HG02852 (cell line): Measurements from ENCODE around the gene CNDP1.

Experiments used
- ATAC-seq: cut with Tn5 transposase; IDR thresholded peaks from one replicate; pipeline ENCODE4 v1.9.1; 2021; ENCODE audit warnings: mild to moderate bottlenecking, moderate library complexity; ENCODE audit not compliant: unreplicated experiment

The CNDP1 gene

DNA sequence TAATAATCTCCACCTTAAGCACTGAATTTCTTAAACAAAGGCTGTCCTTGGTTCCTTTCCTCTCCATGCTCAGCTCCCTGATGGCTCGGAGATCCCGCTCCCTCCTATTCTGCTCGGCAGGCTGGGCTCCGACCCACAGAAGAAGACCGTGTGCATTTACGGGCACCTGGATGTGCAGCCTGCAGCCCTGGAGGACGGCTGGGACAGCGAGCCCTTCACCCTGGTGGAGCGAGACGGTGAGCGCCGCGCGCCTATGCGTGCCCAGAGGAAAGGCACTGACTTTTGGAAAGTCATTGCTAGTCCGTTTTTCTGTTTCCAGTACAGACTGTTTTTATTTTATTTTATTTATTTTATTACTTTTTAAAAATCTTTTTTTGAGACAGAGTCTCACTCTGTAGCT, 28.5 kb upstream of the CNDP1 start:
- no peak for ATAC-seq

DNA sequence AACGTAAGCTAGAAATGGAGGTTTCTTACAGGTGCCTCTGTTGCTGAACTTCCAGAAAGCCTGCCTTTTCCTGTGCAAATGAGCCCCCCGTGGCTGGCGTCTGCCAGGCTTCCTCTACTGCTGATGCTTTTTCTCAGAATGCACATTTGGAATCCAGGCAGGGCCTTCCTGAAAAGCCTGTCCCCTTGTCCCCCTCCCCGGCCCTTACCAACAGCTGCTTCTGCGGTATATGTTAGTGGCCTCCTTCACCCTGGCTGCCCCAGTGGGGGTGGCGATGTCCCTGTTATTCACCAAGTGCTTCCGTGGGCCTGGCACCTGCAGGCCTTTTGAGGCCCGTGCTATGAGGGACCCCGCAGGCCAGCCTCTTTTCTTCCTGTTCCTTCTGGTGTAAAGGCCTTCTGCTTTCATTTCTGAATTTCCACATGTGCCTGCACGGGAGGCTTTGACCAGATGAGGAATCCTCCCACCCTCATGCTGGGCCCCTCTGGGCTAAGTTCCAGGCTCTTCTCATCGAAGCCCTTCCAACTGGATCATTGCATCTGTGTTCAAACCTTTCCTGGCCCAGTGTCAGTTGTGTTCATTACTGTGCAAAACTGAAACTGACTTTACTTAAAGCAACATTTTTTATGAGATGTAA, 27.7 kb upstream of the CNDP1 start:
- no peak for ATAC-seq

DNA sequence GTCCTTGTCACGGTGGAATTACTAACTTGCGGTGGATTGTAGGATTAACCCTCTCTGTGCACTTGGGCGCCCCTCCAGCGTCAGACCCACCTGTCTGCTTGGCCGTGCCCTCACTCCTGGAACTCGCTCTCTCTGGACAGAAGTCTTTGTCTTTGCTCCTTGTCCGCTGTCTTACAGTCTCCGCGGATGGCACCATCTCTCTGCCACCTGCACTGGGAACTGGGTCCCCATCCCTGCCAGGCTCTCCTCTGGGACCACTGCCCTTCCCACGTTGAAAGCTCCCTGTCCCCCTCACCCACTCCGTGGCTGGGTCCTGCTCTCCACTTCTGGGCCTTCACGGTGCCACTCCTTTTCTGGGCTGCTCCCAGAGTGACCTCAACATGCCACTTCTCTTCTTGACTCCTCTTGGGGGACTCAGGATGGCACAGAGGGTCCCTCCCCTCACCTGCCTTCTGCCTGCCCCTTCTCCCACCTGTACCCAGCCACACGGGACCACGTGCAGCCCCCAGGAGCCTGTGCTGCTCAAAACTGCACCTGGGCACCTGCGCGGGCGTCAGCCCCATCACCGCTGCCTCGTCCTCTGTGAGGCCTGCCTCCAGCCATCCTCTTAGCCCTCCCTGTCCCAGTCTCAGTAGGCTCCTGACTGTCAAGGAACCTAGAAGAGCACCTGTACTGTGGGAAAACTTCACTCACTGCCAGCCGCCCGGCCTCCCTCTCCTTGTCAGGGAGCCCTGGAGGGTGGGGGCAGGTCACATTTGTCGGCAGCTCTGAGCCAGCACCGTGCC, 27.0 kb upstream of the CNDP1 start:
- no peak for ATAC-seq

DNA sequence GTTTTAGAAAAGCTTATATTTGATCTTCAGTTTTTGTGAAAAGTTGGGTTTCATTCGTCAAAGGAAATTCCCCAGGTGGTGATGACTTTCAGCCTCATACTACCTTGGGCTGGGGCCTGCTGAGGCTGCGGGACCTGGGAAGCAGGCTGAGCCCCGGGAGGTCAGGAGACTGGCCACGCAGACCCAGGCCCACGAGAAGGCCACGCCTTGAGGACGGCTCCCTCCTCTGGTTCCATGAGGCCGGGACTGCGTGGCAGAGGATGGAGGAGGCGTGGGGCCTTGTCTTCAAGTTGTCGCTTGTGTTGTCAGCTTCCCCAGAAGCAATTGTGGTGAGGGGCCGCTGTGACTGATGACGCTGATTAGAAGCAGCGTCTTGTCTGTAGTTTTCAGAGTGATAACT, 26.4 kb upstream of the CNDP1 start:
- no peak for ATAC-seq

DNA sequence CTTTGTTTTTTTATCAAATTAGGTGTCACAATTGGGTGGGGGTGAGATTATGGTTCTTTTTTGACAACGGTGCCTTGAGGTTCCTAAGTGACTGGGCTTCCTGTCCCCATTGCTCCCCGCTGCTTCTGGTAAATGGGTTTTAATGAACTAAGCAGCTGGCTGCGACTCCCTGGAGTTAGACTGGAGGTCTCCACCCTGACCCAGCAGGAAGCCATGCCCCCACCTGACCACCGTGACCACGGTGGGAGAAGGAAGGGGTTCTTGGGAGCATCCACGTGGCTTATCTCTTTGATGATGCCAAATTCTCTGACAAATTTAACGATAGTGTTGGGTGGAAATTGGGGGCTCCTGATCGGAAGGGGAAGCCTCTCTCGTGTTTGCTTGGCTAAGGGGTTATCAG, 25.9 kb upstream of the CNDP1 start:
- no peak for ATAC-seq

DNA sequence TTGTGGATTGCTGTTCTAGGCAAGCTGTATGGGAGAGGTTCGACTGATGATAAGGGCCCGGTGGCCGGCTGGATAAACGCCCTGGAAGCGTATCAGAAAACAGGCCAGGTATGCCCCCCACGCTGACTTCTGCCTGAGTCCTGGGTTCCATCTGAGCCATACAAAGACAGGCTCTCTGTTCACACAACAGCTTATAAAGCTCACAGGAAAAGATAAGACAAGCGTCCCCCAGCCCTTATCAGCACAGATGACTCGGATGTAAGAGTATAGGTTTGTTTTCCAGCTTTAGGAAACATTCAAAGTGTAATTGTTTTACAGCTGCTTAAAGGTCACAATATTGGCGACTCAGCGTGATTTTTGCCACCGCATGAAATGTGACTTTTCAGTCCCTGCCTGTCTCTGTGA, 25.5 kb upstream of the CNDP1 start:
- no peak for ATAC-seq

DNA sequence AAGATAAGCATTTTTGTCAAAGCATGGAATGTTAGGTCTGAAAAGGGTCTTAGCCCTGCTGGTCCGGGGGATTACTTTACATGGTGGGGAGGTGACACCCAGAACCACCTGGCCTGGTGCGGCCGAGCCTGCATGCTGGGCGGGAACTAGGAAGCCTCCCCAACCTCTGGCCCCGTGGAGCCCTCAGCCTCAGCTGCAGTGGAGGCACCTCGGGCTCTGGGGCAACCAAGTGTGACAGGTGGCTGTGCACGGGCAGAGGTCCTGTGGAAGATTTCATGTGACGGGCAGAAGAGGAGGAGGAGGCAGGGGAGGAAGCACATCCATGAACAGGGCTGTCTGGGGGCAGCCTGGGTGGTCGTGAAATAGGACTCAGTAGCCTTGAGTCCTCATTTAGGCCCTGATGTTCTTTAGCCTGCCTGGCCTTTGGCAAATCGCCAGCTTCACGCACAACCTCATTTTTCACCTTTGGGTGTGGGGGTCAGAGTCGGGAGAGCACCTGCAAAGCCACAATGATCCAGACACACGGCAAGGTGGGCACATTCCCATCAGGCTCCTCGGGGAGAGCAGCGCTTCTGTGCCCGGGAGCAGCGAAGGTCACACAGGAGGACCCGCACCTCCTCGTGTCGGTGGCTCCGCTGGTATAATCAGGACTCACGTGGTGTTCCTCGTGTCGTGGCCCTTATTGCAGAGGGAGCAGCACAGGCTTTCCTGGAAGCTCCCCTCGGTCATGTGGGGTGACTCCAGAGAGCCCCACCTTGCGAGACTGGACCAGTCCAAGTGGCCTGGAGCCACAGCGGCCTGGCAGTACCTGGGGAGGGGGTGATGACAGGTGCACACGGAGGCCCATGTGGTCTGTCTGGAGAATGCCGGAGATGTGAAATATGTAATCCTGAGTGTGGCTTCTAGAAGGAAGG, 24.2 kb upstream of the CNDP1 start:
- no peak for ATAC-seq

DNA sequence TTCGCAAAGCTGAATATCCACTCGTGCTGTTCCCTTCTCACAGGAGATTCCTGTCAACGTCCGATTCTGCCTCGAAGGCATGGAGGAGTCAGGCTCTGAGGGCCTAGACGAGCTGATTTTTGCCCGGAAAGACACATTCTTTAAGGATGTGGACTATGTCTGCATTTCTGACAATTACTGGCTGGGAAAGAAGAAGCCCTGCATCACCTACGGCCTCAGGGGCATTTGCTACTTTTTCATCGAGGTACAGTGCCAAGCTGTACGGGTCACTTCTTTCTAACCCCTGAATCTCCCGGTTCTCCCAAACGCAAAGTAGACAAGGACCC, 23.6 kb upstream of the CNDP1 start:
- ATAC-seq, result no peak

DNA sequence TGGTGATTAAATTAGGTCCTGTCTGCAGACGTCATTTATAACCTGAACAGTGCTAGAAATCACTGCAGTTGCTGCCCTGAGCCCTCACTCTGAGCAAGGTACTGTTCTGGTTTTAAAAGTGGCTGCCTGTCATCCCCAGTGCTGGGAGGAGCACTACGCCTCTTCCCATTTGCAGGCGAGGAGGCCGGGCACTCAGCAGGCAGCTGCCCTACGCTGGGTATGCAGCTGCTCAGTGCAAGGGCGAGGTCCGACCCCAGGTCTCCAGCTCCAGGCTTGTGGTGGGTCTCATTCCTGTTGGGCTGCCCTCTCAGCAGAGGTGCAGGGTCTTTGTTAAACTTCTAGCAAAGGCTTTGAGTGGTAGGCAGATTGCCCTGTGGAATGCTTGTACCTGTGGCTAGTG, 22.5 kb upstream of the CNDP1 start:
- no peak for ATAC-seq

DNA sequence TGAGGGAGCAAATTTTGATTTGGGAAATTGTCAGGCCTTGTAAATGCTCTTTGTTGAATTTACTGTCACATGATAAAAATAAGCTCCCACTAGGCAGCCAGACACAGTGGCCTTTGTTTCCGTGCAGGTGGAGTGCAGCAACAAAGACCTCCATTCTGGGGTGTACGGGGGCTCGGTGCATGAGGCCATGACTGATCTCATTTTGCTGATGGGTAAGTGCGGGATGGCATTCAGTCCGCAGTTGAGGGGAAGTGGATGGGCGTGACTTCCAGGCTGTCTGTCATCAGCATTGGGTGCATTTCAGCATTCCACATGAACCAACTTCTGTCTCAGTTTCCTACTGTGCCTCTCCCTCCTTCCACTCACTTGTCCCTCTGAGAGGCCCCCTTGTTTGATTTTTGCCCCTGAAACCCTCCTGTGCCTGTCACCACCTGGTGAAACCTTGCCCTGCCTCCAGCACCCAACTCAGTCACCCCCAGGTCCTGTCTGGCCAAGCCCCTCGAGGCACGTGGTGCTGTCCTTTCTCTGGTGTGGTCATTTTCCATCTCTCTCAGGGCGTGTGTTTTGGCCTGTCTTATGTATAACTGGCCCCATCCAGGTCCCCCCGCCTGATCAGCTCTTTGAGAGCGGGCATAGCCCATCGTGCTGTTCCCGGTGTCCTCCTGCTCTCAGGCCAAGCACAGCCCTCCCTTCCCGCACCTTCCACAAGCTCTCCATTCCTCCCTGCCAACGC, 21.8 kb upstream of the CNDP1 start:
- no peak for ATAC-seq

DNA sequence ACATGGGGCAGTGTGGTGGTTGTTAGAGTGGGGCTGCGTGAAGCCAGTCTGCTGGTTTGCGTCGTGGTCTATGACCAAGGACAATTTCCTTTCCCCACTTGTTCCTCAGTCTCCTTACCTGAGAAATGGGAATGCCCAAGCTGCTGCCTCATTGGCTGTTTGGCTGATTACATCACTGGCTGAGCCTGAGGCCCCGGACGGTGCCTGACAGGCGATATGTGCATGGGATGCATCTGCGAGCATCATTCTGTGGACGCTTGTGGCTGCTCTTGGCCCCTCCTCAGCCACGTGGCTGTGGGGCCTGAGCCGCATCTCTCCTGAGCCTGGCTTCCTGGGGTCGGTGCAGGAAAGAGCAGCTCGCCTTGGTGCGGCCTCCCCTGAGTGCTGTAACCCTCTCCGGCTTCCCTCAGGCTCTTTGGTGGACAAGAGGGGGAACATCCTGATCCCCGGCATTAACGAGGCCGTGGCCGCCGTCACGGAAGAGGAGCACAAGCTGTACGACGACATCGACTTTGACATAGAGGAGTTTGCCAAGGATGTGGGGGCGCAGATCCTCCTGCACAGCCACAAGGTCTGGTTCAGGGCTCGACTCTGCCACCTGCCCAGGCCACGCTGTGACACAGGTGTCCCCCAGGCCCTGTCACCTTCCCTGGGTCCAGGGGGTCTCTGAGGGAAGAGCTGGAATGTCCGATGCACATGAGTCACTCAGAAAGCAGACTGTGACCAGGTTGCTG, 21.0 kb upstream of the CNDP1 start:
- no peak for ATAC-seq

DNA sequence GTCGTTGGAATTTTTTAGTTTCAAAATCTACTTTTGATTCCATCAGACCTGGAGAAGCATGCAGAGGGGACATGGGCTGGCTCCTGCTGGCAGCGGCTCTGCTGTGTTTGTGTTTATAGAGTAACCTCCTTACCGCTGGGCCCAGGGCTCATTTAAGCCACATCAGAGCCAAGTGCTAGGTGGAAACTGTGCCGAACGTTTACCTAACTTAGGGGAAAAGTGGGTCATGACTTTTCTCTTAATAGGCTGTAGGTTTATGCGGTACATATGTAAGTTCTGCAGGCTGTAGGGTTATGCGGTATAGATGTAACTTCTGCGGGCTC, 20.5 kb upstream of the CNDP1 start:
- ATAC-seq, result no peak

DNA sequence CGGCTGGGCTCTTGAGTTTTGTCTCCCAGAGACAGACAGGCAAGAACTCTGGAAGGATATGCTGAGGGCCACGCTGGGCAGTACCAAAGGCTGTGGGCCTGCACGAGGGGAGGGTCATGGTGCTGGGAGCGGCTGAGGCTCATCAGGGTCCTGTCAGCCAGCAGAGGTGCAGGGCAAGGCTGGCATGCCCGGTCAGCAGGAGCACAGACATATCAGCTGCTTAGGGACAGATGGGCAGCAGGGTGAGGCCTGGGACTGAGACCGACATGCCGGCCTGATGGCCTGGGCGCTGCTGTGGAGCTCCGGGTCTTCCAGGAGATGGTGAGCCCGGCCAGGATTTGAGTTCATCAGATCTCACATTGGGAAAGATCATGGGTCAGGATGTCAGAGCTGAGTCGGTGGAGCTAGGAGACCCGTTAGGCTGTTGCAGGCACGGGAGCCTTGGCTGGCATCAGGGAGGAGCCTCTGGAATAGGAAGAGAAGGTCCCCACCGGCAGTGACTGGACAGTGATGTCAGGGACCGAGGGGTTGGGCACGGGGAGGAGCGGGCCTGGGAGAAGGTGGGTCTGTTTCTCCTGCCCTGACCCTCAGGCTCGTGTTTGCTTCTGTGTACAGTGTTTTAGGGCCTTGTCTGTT, 19.3 kb upstream of the CNDP1 start:
- no peak for ATAC-seq

DNA sequence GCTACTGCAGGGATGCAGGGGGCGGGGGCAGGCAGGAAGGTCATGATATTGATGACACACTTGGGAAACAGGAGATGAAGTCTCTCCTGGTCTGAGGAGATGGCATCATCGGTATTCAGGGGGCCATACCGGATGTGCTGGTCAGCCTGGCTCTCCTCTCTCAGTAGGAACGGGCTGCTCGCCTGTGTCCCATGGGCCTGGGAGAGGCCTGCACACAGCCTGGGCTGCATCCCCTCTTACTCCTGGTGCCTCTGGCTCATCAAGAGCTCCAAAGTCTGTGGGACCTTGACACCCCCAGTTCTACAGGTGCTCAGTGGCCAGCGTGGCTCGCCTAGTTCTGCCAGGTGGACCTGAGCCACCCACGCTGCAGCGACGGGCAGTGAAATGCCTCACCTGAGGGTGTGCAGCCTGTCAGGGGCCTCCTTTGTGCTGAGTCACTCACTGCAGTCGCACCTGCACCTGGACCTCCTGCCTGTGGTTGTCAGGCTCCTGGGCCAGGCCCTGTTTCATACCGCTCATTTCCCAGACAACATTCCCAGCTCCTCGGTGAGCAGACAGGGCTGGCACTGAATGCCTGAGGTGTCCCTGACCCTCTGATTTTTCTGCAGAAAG, 18.6 kb upstream of the CNDP1 start:
- no peak for ATAC-seq

DNA sequence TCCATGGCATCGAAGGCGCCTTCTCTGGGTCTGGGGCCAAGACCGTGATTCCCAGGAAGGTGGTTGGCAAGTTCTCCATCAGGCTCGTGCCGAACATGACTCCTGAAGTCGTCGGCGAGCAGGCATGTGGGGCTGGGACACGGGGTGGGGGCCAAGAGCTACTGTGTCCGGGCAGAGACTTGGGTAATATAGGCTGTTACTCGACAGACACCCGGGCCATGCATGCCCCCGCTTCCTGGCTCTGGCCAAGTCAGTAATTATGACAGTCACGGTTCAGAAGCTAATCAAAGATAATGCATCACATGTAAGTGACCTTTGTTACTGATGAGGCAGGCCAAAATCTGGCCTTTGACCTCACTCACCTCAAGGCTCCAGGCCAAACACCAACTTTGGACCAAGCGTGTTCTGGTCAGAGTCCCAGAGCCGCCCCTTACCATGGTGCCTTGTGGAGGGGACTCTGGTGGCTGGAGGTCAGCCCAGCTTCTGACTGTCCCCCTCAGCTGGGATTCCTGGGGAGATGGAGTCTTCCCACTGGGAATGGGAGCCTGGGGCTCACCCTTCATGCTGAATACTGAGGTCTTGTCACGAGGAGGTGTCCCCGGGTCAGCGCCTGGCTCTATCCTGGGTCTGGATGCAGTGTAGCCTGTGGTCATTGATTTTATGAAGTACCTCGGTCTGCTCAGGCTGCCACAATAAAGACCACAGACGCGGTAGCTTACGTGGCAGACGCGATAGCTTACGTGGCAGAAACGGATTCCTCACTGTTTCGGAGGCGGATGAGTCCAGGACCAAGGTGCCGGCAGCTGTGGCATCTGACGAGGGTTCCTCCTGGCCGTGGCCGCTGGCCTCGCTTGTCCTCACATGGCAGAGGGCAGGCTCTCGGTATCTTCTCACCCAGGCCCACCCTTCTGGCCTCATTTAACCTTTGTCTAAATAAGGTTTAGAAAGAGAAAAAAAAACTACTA, 17.7 kb upstream of the CNDP1 start:
- no peak for ATAC-seq

DNA sequence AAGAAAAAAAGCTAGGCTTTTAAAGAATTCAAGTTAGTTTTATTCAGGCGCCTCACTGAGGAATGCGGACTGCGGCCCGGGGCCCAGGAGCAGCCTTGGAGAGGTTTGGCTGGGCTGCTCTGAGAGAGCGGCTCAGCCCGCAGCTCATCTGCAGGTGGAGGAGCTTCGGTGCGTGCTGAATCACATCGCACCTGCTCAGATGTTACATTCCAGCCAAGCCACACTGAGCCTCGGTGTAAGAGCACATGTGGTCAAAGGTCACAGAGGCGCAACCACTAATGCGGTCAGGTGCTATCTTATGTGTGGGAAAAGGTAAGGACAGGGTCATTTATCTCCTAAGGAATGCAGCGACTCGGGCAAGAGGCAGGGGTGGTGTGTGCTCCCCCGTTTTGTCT, 17.1 kb upstream of the CNDP1 start:
- ATAC-seq, result no peak

DNA sequence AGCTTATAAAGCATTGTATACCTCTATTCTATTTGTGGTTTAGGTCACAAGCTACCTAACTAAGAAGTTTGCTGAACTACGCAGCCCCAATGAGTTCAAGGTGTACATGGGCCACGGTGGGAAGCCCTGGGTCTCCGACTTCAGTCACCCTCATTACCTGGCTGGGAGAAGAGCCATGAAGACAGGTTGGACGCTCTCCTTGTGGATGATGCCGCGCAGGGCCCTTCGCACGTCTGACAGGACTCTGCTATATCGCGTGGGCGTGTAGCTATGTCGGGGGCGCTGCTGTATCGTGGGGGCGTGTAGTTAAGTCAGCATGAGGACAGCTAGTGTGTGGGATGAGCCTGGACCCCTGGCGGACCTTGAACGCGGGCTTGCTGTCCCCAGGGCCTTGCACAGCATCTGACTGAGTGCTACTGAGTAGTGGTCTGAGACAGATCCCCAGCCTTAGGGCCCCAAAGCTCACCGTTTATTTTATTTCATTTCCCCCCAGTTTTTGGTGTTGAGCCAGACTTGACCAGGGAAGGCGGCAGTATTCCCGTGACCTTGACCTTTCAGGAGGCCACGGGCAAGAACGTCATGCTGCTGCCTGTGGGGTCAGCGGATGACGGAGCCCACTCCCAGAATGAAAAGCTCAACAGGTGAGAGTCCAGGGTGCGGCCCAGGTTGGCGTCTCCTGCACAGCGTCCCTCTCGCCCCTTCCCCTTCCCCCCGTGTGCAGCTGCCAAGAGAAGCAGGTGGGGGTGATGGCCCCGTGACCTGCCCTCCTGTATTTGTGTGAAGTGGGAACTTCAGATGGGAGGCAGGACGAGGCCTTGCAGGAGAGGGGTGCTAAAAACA, 15.6 kb upstream of the CNDP1 start:
- no peak for ATAC-seq
